HuH-7.5 (cell line): Measurements from ENCODE around the gene AMH.
A peak's percentile ranks its signal among the peaks of the same experiment; 100 is the strongest.

Experiments
- DNase-seq: peaks from one replicate; pipeline ENCODE4 v3.0.0; 2011; ENCODE audit warnings: low spot score

AMH gene

DNA sequence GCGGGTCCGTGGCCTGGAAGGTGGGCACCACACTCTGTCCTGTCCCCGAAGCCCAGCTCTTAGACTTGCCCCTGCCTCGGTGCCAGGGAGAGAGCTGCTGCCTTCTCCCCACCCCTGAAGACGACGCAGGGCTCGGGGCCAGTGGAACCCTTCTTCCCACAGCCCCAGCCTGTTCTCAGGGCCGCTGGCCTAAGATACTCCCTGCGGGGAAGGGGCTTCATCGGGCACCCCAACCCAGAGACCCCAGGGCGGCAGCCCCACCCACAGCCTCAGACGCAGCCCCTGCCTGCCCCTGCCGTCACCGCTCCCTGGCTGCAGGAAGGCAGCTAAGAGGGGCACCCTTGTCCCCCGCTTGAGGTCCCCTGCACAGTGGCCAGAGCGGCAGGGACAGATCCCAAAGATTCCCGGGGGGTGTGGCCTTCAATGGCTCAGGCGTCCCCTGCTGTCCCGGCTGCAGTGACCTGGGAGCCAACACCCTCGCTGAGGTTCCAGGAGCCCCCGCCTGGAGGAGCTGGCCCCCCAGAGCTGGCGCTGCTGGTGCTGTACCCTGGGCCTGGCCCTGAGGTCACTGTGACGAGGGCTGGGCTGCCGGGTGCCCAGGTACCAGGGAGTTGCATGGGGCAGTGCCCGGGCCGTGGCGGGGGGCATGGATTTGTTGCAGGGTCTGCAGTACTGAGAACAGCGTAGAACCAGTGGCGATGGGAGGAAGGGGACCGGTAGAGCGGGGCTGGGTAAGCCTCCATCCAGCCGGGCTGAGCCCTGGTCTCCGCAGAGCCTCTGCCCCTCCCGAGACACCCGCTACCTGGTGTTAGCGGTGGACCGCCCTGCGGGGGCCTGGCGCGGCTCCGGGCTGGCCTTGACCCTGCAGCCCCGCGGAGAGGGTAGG is 1.0 kb downstream of the AMH start:
- no peak for DNase-seq

DNA sequence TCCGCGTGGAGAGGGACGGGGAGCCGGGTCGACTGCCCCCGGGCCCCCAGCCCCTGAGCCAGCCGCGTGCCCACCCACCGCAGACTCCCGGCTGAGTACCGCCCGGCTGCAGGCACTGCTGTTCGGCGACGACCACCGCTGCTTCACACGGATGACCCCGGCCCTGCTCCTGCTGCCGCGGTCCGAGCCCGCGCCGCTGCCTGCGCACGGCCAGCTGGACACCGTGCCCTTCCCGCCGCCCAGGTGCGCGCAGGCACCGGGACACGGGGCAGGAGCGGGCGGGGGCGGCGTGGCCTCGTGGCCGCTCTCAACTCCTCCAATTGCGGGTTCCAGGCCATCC is 1.6 kb downstream of the AMH start:
- DNase-seq: no peak

GRCh38 chr19:2251106-2252054 is 2.3 kb downstream of the AMH start:
- no peak for DNase-seq

GRCh38 chr19:2252055-2252796 is 3.1 kb downstream of the AMH start:
- no peak for DNase-seq

GRCh38 chr19:2252797-2253105 is 3.6 kb downstream of the AMH start:
- DNase-seq: no peak

GRCh38 chr19:2253106-2254063 is 4.3 kb downstream of the AMH start:
- DNase-seq: peak; percentile 95

DNA sequence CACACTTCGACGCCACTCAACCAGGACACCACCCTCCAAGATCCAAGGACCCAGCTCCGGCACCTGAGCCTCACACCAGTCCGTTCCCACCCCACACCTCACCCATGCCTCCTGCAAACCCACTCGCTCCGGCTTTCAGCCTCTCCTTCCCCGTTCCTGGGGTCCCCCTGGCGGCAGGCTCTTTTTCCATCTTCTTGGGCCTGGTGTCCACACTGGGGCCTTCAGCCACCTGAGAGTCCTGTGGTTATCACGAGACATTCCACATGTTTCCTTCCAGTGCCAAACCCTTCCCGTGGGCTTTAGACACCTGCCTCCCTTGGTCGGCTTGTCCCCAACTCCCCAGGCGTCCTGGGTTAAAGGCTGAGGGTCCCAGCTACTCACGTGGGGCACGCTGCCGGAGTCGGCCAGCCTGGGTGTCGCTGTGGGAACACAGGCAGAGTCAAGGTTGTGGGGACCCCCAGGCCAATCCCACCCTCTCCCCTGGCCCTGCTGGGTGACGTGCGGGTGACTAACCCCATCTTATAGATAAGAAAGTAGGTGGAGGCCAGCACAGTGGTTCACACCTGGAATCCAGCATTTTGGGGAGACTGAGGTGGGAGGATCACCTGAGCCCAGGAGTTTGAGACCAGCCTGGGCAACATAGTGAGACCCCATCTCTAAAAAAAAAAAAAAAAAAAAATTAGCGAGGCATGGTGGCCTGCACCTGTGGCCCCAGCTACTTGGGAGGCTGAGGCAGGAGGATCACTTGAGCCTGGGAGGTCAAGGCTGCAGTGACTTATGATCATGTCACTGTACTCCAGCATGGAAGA is 5.1 kb downstream of the AMH start:
- peak; percentile 98 for DNase-seq

DNA sequence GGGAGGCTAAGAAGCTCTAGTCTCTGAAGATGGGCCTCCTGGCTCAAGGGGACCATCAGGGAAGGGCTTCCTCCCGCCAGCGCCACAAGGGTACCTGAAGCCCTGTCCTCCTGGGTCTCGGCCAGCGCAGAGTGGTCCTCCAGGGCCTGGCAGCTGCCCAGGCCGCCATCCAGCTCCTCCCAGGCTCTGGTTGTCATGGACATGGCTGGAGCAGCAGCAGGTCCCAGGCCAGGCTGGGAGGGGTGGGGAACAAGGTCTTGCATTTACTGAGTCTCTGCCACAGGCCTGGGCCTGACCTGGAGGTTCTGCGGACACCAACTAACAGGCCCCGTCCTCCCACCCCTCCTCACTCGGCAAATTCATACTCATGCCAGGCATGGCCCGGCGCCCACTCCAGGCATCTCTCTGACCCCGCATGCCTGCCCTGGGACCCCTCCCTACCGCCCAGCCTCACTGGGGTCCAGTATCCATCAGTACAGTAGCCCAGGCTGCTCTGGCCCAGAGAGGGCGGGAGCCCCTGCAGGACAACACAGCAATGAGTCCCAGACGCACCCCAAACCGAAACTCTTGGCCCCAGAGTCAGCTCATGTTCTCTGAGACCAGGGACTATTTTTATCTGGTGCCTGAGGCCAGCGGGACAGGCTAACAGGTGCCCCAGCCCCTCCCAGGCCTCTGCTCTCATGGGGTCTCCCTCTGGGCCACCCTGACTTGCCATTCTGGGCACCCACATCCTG is 6.2 kb downstream of the AMH start:
- DNase-seq: no peak

- DNase-seq: no peak
Observed at GRCh38 chr19:2255982-2256685, 7.0 kb downstream of the AMH start, which contains the start of gene JSRP1. JSRP1 (minus strand) TSS chr19:2256417; CDS start chr19:2255314, 1,103 bp downstream.

DNA sequence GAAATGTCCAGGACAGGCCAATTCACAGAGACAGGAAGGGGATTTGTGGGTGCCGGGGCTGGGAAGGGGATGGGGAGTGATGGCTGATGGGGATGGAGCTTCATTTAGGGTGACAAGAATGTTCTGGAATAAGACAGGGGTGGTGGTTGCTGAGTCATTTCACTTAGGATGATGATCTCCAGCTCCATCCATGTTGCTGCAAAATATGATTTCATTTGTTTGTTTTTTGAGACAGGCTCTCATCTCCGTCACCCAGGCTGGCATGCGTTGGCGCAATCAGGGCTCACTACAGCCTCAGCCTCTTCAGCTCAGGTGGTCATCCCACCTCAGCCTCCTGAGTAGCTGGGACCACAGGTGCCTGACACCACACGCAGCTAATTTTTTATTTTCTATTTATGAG is 10.2 kb downstream of the AMH start:
- no peak for DNase-seq

- DNase-seq: no peak
Observed at GRCh38 chr19:2260341-2260805, 11.2 kb downstream of the AMH start.

DNA sequence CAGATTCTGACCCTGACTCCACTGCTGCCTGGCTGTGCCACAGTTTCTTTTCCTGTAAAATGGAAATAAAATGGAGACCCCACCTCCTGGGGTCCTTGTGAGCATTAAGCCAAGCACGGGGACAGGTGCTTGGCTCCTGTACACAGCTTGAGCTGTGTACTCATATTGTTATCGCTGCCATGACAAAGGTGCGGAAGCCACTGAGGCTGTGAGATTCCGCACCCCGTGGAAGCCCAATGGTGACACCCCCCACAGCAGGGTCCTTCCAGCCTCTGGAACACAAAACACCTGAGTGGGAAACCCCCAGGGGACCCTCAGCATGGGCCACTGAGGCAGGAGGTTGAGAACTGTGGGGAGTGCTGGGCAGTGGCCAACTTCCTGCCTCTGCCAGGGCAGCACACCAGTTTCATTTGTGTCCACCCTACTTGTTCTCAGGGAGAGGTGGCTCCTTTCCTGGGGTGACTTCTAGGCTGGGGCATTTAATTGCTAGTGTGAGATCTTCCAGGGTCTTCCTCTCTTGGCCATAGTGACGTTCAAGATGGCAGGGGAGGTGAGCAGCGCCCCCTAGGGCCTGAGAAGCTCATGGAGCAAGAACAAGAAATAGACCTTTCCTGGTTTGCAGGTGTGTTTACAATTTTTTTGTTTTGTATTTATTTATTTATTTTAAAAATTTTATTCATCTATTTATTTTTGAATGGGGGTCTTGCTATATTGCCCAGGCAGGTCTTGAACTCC is 12.5 kb downstream of the AMH start:
- no peak for DNase-seq

- DNase-seq: no peak
Observed at GRCh38 chr19:2266183-2266993, 17.3 kb downstream of the AMH start.

- DNase-seq: no peak
Observed at GRCh38 chr19:2268480-2268830, 19.3 kb downstream of the AMH start.

DNA sequence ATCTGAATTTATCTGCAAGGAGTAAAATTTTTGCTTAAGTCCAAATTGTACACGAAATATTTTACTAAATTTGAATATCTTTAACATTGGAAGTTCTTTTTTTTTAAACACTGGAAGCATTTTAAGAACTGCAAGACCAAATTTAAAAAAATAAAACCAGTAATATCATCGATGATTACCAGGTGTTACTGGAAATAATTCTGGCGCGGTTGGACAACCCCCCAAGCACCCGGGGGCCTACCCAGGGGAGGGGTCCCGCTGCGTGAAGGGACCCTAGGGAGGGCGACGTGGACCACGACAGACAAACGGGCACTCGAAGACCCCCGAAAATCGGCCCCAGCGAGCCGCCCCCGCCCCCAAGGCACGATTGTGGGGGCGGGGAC is 19.7 kb downstream of the AMH start:
- no peak for DNase-seq

DNA sequence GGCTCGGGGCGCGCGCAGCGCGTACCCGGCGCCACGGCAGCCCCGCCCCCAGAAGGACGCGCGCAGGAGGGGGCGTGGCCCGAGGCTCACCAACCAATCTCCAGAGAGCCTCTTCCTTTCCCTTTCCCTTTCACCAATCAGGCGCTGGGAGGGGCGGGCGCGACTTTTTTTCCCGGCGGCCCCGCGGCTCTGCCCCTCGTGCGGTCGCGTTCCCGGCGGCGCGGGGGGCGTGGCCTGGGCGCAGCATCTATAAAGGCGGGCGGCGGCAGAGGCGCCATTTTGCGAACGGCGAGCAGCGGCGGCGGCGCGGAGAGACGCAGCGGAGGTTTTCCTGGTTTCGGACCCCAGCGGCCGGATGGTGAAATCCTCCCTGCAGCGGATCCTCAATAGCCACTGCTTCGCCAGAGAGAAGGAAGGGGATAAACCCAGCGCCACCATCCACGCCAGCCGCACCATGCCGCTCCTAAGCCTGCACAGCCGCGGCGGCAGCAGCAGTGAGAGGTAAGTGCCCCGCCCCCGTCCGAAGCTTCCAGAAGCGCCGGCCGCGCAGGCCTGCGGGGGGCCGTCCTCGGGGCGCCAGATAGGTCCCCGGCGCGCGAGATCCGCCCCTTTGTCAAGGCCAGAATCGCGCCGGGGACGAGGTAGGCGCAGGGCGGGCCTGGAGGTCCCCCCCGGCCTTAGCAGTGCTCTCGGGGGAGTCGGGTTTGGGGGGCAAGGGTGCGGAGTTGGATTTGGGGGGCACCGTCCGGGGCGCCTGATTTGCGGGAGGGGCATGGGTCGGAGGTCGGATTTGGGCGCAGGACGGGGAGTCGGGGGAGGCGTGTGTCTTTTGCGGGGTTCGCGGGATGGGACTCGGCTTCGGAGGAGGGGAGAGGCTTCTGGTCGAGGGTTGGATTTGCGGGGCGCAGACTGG is 20.4 kb downstream of the AMH start:
- DNase-seq: peak; percentile 100

DNA sequence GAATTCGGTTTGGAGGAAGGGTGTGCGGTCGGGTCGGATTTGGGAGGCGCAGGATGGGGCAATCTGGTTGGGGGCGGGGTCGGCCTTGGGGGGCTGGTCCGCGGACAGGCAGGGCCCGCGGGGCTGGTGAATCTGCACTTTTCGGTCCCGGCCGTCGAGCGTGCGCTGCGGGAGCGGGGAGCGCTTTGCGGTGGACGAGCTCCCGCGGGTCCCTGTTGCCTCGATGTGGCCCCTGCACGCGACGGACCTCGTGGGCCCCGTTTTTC is 21.0 kb downstream of the AMH start:
- DNase-seq: no peak
